Natural killer cell (primary cell): ENCODE data around the gene TNNT2. TPM values are rescaled to one million over a fixed set of nuclear protein-coding genes. Genes with fewer than 3 reads are reported as not detected.

Experiments used
- ATAC-seq, 3 donors: fragments of 150-1000 bp in 2 of 3; fragments of 200-7000 bp in 1 of 3; cut with Tn5 transposase; 1 replicate in 1 of 3; 2 replicates in 2 of 3; pipeline ENCODE4 v1.10.0; 2021; ENCODE audit warnings: mild to moderate bottlenecking in 2 of 3, moderate library complexity in 2 of 3
- DNase-seq, 2 donors: peaks; one replicate each; pipeline versions ENCODE4 v3.0.0 to v3.0.0-alpha.2; 2013 to 2021; ENCODE audit warnings: mixed read lengths in 1 of 2
- H3K27ac ChIP-seq: one replicate; pipeline ENCODE4 v1.5.1; 2013; ENCODE audit warnings: mild to moderate bottlenecking, low read length
- H3K27me3 ChIP-seq: one replicate; pipeline ENCODE4 v1.6.1; 2013; ENCODE audit warnings: low read length; ENCODE audit not compliant: control insufficient read depth, insufficient read depth
- H3K36me3 ChIP-seq: one replicate; pipeline ENCODE4 v1.6.1; 2013; ENCODE audit warnings: low read length; ENCODE audit not compliant: control insufficient read depth, insufficient read depth
- H3K4me1 ChIP-seq: one replicate; pipeline ENCODE4 v1.6.1; 2013; ENCODE audit warnings: low read length; ENCODE audit not compliant: control insufficient read depth, insufficient read depth
- H3K4me3 ChIP-seq: one replicate; pipeline ENCODE4 v1.5.1; 2013; ENCODE audit warnings: low read length
- H3K9me3 ChIP-seq: one replicate; pipeline ENCODE4 v1.6.1; 2013; ENCODE audit warnings: low read length; ENCODE audit not compliant: control insufficient read depth, insufficient read depth
- H3K27ac Mint-ChIP-seq, 2 donors: one replicate each; pipeline ENCODE4 v1.8.0; 2022; ENCODE audit warnings: mild to moderate bottlenecking in 2 of 2, mixed read lengths in 2 of 2, moderate library complexity in 1 of 2
- H3K27me3 Mint-ChIP-seq, 2 donors: one replicate each; pipeline ENCODE4 v1.8.0; 2022; ENCODE audit warnings: low read depth in 2 of 2, mixed read lengths in 2 of 2
- H3K36me3 Mint-ChIP-seq: one replicate; pipeline ENCODE4 v1.8.0; 2022; ENCODE audit warnings: mixed read lengths
- H3K4me1 Mint-ChIP-seq, 2 donors: one replicate each; pipeline ENCODE4 v1.8.0; 2022; ENCODE audit warnings: mixed read lengths in 2 of 2
- H3K4me3 Mint-ChIP-seq: one replicate; pipeline ENCODE4 v1.8.0; 2022; ENCODE audit warnings: mild to moderate bottlenecking, moderate library complexity, mixed read lengths
- H3K9me3 Mint-ChIP-seq, 2 donors: one replicate each; pipeline ENCODE4 v1.8.0; 2022; ENCODE audit warnings: mixed read lengths in 2 of 2
- WGBS: methylation state at CpG from one replicate; pipeline ENCODE4 v1.1.7; 2013; ENCODE audit warnings: missing lambda C conversion rate; ENCODE audit not compliant: insufficient coverage; 5-methylcytosine and 5-hydroxymethylcytosine counted together
- intact Hi-C: fragments of 100-400 bp; cut with micrococcal nuclease; formaldehyde crosslinking; loops from one replicate; pipeline ENCODE4 v1.14.2; 2022
- total RNA-seq, 4 donors: library from RNA; stranded (reverse); fragments of 120-200 nt in 1 of 4; gene quantifications; one replicate each; pipeline versions ENCODE4 v1.2.3 to v1.2.4, GENCODE V29; 2013 to 2022
- TF ChIP-seq, protein P1 (sequence below): fragments of 200-600 bp; IDR thresholded peaks from one replicate; pipeline ENCODE4 v1.8.0; 2022; ENCODE audit warnings: antibody characterized with exemption

The TNNT2 gene
- total RNA-seq, 3 donors from 2014 or later (not counting 1 experiment from before 2014, with no cell fraction given), result not detected

GRCh38 chr1:201404722-201405483 lies 27.4 kb upstream of the TNNT2 start:
- Histone ChIP-seq H3K4me1 (no peaks in the 10 kb centered on the region), H3K4me3 (no peak overlapping the region), H3K27me3 (peaks cover 7% of the 10 kb centered on the region), H3K9me3 (no peaks in the 10 kb centered on the region), H3K27ac (no peak overlapping the region), H3K36me3 (no peaks in the 10 kb centered on the region)
- Mint-ChIP-seq H3K36me3 (no peaks in the 10 kb centered on the region), H3K27ac (no peak overlapping the region), H3K4me3 (no peak overlapping the region), H3K4me1 (peaks cover 0 to 13% of the 10 kb centered on the region in 2 donors), H3K9me3 (no peaks in the 10 kb centered on the region), H3K27me3 (peaks cover 0 to 10% of the 10 kb centered on the region in 2 donors)
- ATAC-seq (no peak), DNase-seq (no peak)
- intact Hi-C loops, result no loop called here
- WGBS, result 84% methylated on average over 11 of the region's 11 CpGs
- TF ChIP-seq, protein P1, sequence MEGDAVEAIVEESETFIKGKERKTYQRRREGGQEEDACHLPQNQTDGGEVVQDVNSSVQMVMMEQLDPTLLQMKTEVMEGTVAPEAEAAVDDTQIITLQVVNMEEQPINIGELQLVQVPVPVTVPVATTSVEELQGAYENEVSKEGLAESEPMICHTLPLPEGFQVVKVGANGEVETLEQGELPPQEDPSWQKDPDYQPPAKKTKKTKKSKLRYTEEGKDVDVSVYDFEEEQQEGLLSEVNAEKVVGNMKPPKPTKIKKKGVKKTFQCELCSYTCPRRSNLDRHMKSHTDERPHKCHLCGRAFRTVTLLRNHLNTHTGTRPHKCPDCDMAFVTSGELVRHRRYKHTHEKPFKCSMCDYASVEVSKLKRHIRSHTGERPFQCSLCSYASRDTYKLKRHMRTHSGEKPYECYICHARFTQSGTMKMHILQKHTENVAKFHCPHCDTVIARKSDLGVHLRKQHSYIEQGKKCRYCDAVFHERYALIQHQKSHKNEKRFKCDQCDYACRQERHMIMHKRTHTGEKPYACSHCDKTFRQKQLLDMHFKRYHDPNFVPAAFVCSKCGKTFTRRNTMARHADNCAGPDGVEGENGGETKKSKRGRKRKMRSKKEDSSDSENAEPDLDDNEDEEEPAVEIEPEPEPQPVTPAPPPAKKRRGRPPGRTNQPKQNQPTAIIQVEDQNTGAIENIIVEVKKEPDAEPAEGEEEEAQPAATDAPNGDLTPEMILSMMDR, result no peak

DNA sequence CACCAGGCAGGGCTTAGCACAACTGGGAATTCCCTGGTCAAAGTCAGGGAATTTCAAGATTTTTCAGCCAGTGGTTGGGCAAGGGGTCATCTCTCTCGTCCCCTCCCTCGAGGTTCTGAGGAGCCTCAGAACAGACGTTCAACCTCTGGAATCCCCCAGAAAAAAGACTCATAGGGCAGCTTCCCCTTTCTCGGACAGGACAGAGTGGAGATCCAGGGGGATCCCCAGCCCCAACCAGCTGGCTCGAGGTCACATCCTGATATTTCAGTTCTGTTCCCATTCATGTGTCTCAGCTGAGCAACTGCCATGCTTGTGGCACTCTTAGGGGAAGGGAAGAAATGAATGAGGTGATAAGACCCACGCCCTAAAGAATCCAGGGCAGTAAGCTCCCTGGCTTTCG lies 26.6 kb upstream of the TNNT2 start:
- TF ChIP-seq, protein P1, result no peak
- Mint-ChIP-seq H3K9me3 (no peaks in the 10 kb centered on the region), H3K36me3 (no peaks in the 10 kb centered on the region), H3K4me3 (no peak overlapping the region), H3K4me1 (peaks cover 0 to 13% of the 10 kb centered on the region in 2 donors), H3K27ac (no peak overlapping the region), H3K27me3 (peaks cover 0 to 10% of the 10 kb centered on the region in 2 donors)
- intact Hi-C loops, result no loop called here
- Histone ChIP-seq H3K4me1 (no peaks in the 10 kb centered on the region), H3K9me3 (no peaks in the 10 kb centered on the region), H3K4me3 (no peak overlapping the region), H3K27me3 (peaks cover 7% of the 10 kb centered on the region), H3K27ac (no peak overlapping the region), H3K36me3 (no peaks in the 10 kb centered on the region)
- DNase-seq (no peak), ATAC-seq (no peak)
- 35% methylated on average over 5 of the region's 7 CpGs for WGBS

DNA sequence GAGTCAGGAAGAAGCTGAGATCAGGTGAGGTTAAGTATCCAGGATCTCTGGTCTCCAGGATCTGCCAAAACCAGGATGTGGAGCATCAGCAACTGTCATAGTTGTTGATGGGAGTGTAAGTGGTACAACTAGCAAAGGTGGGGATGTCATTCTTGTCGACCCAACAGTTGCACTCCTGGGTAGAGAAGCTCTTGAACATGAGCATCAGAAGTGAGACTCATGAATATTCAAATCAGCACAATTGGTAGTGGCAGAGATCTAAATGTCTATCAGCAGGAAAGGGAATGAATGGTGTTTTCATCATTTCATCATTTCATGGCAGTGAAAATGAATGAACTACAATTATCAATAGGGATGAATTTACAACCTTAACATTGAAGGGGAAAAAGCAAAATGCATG lies 25.9 kb upstream of the TNNT2 start:
- Mint-ChIP-seq H3K4me1 (peaks cover 0 to 11% of the 10 kb centered on the region in 2 donors), H3K27ac (no peak overlapping the region), H3K36me3 (no peaks in the 10 kb centered on the region), H3K27me3 (peaks cover 5 to 15% of the 10 kb centered on the region in 2 donors), H3K4me3 (no peak overlapping the region), H3K9me3 (no peaks in the 10 kb centered on the region)
- Histone ChIP-seq H3K27me3 (peaks cover 10% of the 10 kb centered on the region), H3K9me3 (no peaks in the 10 kb centered on the region), H3K36me3 (no peaks in the 10 kb centered on the region), H3K27ac (no peak overlapping the region), H3K4me3 (no peak overlapping the region), H3K4me1 (no peaks in the 10 kb centered on the region)
- no peak for ATAC-seq
- WGBS, result 47% methylated on average over 1 of the region's 1 CpG
- TF ChIP-seq, protein P1, result no peak
- intact Hi-C loops, result no loop called here
- no peak for DNase-seq

- TF ChIP-seq, protein P1, result no peak
- H3K27ac ChIP-seq, result no peak overlapping the region
- H3K27ac Mint-ChIP-seq, result no peak overlapping the region
- no peaks in the 10 kb centered on the region for H3K4me1 Mint-ChIP-seq
- H3K9me3 Mint-ChIP-seq, result no peaks in the 10 kb centered on the region
- no peaks in the 10 kb centered on the region for H3K36me3 Mint-ChIP-seq
- H3K4me3 ChIP-seq, result no peak overlapping the region
- H3K4me1 ChIP-seq, result no peaks in the 10 kb centered on the region
- intact Hi-C loops, result no loop called here
- ATAC-seq (no peak), DNase-seq (no peak)
- peaks cover 10% of the 10 kb centered on the region for H3K27me3 ChIP-seq
- no peaks in the 10 kb centered on the region for H3K9me3 ChIP-seq
- WGBS, result 46% methylated on average over 1 of the region's 2 CpGs
- H3K4me3 Mint-ChIP-seq, result no peak overlapping the region
- H3K27me3 Mint-ChIP-seq, result peaks cover 16 to 23% of the 10 kb centered on the region in 2 donors
- H3K36me3 ChIP-seq, result no peaks in the 10 kb centered on the region
These were observed 24.2 kb upstream of the TNNT2 start for GRCh38 chr1:201401700-201402099.
